Lower leg skin (tissue), 4 donors: ENCODE results near the gene SLX9. TPM values are rescaled to one million over a fixed set of nuclear protein-coding genes. Genes with fewer than 3 reads are reported as not detected.

Experiments
- DNase-seq, 2 donors: peaks; one replicate each; pipeline ENCODE4 v3.0.0-alpha.2; 2019; ENCODE audit warnings: low spot score in 2 of 2
- H3K4me3 ChIP-seq: fragments of 200-600 bp; sonication (generic); 2 replicates; pipeline ENCODE4 v1.5.1; 2017; ENCODE audit warnings: mild to moderate bottlenecking, low read depth; ENCODE audit not compliant: poor library complexity, severe bottlenecking
- POLR2A ChIP-seq, 2 donors: fragments of 450-650 bp; IDR thresholded peaks; one replicate each; pipeline ENCODE4 v1.6.1; 2016 to 2017; ENCODE audit warnings: antibody characterized with exemption in 2 of 2, mild to moderate bottlenecking in 1 of 2, moderate library complexity in 1 of 2
- WGBS, 2 donors: methylation state at CpG; one replicate each; pipeline ENCODE4 v1.1.5; 2018; 5-methylcytosine and 5-hydroxymethylcytosine counted together
- intact Hi-C: fragments of 100-400 bp; cut with DNase I; formaldehyde crosslinking; loops from one replicate; pipeline ENCODE4 v1.15.0; 2023; ENCODE audit warnings: low total_unique reads
- total RNA-seq, 4 donors: library from RNA; depleted of rRNA; stranded (reverse); fragments of >200 nt; gene quantifications; one replicate each; pipeline ENCODE4 v1.1.0, GENCODE V29; 2016
- TF ChIP-seq, protein P1 (sequence below), 3 donors: fragments of 450-650 bp; IDR thresholded peaks; one replicate each; pipeline ENCODE4 v1.5.1; 2016; ENCODE audit warnings: antibody characterized with exemption in 3 of 3, mild to moderate bottlenecking in 3 of 3, moderate library complexity in 2 of 3

Gene SLX9
- total RNA-seq, 4 donors from 2014 or later, result 19.0 to 36.4 (median 31.6) TPM

DNA sequence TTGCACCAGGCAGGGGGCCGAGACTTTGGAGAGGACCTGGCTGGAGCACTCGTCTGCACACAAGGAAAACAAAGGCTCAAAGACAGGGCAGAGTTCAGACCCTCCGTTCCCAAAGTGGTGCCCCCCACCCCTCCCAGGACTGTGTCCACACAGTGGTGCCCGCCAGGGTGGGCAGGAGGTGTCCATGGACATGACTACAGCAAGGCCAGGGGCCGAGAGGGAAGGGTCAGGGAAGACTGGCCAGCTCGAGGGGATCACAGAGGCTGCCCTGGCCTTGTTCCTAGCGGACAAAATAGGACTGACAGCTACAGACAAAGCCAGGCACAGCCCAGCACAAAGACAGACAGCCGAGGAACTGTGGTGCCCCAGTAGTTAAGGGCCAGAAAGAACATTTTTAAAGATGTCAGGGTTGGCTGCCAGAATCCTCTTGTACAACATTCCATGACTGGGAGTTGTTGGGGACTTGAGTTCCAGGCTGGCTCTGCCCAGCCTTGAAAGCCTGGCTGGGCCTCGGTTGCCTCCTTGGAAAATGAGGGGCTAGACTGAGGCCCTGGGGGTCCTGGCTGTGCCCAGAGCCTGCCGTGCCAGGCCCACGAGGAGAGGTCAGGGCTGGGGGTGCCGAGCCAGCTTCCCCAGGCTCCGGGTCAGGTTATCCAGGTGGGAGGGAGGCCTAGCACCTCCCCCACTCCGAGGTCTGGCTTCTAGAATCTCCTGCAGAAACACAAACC, 63.7 kb downstream of the SLX9 start:
- WGBS, 2 donors, result 64 to 73% methylated on average over 13 to 14 of the region's 14 CpGs
- intact Hi-C loops, result no loop called here
- no peak for TF ChIP-seq POLR2A (IDR thresholded peaks at IDR 0.05)
- TF ChIP-seq, protein P1, sequence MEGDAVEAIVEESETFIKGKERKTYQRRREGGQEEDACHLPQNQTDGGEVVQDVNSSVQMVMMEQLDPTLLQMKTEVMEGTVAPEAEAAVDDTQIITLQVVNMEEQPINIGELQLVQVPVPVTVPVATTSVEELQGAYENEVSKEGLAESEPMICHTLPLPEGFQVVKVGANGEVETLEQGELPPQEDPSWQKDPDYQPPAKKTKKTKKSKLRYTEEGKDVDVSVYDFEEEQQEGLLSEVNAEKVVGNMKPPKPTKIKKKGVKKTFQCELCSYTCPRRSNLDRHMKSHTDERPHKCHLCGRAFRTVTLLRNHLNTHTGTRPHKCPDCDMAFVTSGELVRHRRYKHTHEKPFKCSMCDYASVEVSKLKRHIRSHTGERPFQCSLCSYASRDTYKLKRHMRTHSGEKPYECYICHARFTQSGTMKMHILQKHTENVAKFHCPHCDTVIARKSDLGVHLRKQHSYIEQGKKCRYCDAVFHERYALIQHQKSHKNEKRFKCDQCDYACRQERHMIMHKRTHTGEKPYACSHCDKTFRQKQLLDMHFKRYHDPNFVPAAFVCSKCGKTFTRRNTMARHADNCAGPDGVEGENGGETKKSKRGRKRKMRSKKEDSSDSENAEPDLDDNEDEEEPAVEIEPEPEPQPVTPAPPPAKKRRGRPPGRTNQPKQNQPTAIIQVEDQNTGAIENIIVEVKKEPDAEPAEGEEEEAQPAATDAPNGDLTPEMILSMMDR (IDR thresholded peaks at IDR 0.05), result no peak
- no peak overlapping the region for H3K4me3 ChIP-seq
- DNase-seq, result peak in 1 of 2 donors; percentile 85

DNA sequence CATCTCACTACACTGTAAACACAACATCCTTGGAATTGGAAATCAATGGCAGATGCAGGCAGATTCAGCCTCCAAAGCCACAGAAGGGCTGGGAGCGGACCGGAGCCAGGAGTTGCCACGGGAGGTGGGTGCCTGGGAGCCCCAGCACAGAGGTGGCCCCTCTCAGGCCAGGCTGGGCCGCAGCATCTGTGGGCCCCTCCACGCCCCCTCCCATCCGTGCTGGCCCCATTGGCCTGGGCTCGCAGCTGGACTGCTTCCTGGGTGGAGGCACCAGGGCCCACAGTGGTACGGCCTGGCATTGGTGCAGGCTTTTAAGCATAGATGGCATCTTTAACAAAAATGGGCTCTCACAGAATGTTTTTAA, 64.2 kb downstream of the SLX9 start:
- WGBS, 2 donors, result 88 to 92% methylated on average over 8 of the region's 8 CpGs
- intact Hi-C loops, result no loop called here
- TF ChIP-seq, protein P1 (IDR thresholded peaks at IDR 0.05), result no peak
- TF ChIP-seq POLR2A (IDR thresholded peaks at IDR 0.05), result no peak

DNA sequence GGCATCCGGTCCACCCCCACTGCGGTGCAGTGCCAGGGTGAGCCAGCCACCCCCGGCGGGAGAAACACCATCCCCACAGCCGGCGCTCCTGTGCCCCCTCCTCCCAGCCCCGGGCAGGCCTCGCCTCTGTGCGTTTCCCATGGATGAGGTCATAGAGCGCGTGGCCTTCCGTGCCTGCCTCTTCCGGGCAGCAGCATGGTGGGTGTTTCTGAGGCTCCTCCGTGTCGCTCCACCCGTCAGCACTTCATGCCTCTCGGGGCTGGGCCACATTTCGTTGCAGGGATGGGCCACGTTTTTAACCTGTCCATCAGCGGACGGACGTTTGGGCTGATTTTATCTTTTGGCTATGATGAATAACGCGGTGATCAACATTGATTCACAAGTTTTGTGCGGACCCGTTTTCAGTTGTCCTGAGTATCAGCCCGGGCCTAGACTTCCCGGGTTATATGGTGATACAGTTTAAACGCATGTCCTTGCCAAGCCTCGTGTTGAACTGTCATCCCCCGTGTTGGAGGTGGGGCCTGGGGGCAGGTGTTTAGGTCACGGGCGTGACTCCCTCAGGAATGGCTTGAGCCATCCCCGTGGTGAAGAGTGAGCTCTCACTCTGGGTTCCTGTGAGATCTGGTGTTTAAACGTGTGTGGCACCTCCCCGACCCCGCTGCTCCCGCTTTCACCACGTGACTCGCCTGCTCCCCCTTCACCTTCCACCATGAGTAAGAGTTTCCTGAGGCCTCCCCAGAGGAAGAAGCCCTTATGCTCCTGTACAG, 64.8 kb downstream of the SLX9 start:
- H3K4me3 ChIP-seq, result no peak overlapping the region
- no peak for DNase-seq
- 84% methylated on average over 39 to 40 of the region's 40 CpGs for WGBS, 2 donors

More for the DNA sequence above, 64.2 kb downstream of the SLX9 start:
- DNase-seq, result no peak
- no peak overlapping the region for H3K4me3 ChIP-seq

DNA sequence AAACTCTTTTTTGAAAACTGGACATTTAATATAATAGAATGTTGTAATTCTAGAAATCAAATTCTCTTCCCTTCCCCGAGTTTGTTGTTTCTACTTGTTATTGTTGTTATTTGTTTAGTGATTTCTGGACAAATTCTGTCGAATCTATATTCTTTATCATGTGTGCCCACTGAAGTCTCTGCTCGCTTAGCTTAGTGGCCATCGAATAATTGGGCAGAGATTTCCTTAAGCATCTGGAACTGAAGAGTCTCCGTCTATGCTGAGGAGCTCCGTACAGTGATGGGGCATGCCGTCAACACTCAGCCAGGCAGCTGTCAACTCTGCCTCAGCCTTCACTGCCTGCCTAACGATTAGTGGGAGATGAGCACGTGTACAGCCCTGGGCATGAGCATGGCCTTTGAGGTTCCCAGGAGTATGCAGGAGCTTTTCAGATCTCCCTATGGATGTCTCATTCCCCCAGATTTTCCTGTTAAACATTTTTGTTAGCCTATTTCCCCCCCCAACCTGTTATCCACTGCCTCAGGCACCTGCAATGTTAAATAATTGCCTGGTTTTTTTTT, 66.8 kb downstream of the SLX9 start:
- TF ChIP-seq, protein P1 (IDR thresholded peaks at IDR 0.05), result no peak
- no peak for TF ChIP-seq POLR2A (IDR thresholded peaks at IDR 0.05)
- no peak for DNase-seq
- WGBS, 2 donors, result 84 to 86% methylated on average over 9 of the region's 9 CpGs
- intact Hi-C loops, result no loop called here
- no peak overlapping the region for H3K4me3 ChIP-seq

More for the DNA sequence above, 64.8 kb downstream of the SLX9 start:
- intact Hi-C loops, result no loop called here
- TF ChIP-seq POLR2A (IDR thresholded peaks at IDR 0.05), result no peak
- TF ChIP-seq, protein P1 (IDR thresholded peaks at IDR 0.05), result no peak

DNA sequence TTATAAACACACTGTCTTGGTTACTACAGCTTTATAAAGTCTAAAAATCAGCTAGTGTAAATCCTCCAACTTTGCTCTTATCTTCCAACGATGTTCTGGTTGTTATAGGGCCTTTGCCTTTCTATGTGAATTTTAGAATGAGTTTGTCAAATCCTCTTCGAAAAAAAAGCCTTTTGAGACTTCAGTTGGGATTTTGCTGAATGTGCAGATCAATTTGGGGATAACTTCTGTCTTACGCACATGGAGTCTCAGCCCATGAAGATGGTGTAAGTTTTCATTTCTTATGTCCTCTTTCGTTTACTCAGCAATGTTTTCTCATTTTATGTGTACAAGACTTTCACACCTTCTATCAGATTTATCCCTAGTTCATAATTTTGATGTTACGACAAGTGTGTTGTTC, 69.8 kb downstream of the SLX9 start:
- no peak for DNase-seq
- 79 to 84% methylated on average over 5 of the region's 5 CpGs for WGBS, 2 donors
- intact Hi-C loops, result no loop called here
- no peak overlapping the region for H3K4me3 ChIP-seq
- no peak for TF ChIP-seq POLR2A (IDR thresholded peaks at IDR 0.05)
- TF ChIP-seq, protein P1 (IDR thresholded peaks at IDR 0.05), result no peak
